ENCODE data around the gene EPB41L4B. TPM values are rescaled to one million over a fixed set of nuclear protein-coding genes. Genes with fewer than 3 reads are reported as not detected.

Gene EPB41L4B
- total RNA-seq, 1 donor from 2014 or later = 5.5 TPM

DNA sequence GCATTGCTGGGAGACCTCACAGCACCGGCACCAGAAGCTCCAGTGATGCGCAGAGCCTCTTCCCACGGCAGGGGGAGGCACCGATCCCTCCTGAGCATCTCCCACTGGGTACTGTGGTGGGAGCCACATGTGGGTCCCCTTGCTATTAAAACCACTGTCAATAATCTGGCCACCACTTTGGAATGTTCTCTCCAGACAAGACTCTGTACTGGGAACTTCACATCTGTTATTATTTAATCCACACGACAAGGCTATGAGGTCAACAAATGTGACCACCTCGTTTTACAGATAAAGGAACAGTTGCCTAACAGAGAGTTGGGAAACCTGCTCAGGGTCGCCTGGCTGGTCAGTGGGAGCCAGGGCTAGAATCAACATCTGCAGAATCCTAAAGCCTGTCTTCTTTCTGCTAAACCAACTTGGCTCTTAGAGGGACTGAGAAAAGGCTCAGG, 72.7 kb downstream of the EPB41L4B start:
- Mint-ChIP-seq H3K36me3 (peaks cover 4% of the 10 kb centered on the region), H3K27me3 (ENCODE audit: low read depth) (no peaks in the 10 kb centered on the region), H3K9me3 (no peaks in the 10 kb centered on the region), H3K4me3 (no peak overlapping the region), H3K27ac (no peak overlapping the region), H3K4me1 (peaks cover 1% of the 10 kb centered on the region)
- no peak for TF ChIP-seq CTCF (IDR thresholded peaks at IDR 0.05; ENCODE audit: unreplicated experiment)
- no peak for DNase-seq (ENCODE audit: low spot score in 2 of 2, unreplicated experiment in 2 of 2)

DNA sequence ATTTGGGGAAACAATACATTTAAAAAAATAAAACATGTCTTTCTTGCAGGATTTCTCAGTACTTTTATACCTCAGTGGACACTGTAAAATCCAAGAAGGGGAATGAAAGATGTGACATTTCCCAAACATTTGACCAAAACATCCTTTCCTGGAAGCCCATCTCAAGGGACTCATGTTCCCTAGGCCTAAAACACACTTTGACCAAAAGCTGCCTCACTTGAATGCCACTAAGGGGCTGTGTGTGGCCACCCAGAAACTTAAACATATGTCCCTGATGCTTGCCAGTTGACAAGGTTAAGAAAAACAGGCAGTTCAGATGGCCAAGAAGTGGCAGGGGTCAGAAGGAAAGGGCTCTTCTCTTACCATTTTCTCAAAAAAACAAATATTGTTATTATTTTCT, 73.6 kb downstream of the EPB41L4B start:
- no peak for TF ChIP-seq CTCF (IDR thresholded peaks at IDR 0.05; ENCODE audit: unreplicated experiment)
- no peak overlapping the region for H3K4me3 Mint-ChIP-seq
- DNase-seq (ENCODE audit: low spot score in 2 of 2, unreplicated experiment in 2 of 2) = no peak
- H3K27ac Mint-ChIP-seq = no peak overlapping the region
- peaks cover 1% of the 10 kb centered on the region for H3K4me1 Mint-ChIP-seq
- no peaks in the 10 kb centered on the region for H3K9me3 Mint-ChIP-seq
- no peaks in the 10 kb centered on the region for H3K27me3 Mint-ChIP-seq (ENCODE audit: low read depth)
- H3K36me3 Mint-ChIP-seq = no peaks in the 10 kb centered on the region

DNA sequence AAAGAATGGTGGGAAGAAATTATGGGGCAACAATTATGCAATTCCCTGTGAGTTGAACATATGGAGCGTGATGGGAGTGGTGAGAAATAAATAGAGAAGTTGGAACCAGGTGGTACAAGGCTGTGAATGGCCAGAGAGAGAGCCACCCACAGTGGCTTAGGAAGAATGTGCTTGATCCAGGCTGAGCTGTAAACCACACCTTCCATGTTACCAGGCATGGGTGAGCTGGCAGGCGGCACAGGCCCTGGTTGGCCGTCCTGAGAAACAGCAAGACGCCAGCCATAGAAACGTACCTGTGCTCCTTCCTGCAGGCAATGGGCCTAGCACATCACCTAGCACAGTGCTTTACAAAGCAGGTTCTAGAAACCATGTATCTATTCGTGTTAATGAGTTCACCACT, 74.3 kb downstream of the EPB41L4B start:
- Mint-ChIP-seq H3K4me3 (no peak overlapping the region), H3K27ac (no peak overlapping the region), H3K4me1 (peaks cover 1% of the 10 kb centered on the region), H3K9me3 (no peaks in the 10 kb centered on the region), H3K27me3 (ENCODE audit: low read depth) (no peaks in the 10 kb centered on the region), H3K36me3 (no peaks in the 10 kb centered on the region)
- no peak for DNase-seq (ENCODE audit: low spot score in 2 of 2, unreplicated experiment in 2 of 2)
- no peak for TF ChIP-seq CTCF (IDR thresholded peaks at IDR 0.05; ENCODE audit: unreplicated experiment)

GRCh38 chr9:109245310-109245897, 75.5 kb downstream of the EPB41L4B start:
- H3K27me3 Mint-ChIP-seq (ENCODE audit: low read depth) = no peaks in the 10 kb centered on the region
- H3K4me1 Mint-ChIP-seq = peaks cover 1% of the 10 kb centered on the region
- H3K9me3 Mint-ChIP-seq = no peaks in the 10 kb centered on the region
- DNase-seq (ENCODE audit: low spot score in 2 of 2, unreplicated experiment in 2 of 2) = no peak
- H3K36me3 Mint-ChIP-seq = no peaks in the 10 kb centered on the region
- no peak for TF ChIP-seq CTCF (IDR thresholded peaks at IDR 0.05; ENCODE audit: unreplicated experiment)
- H3K4me3 Mint-ChIP-seq = no peak overlapping the region
- H3K27ac Mint-ChIP-seq = no peak overlapping the region

GRCh38 chr9:109244179-109245132, 76.4 kb downstream of the EPB41L4B start:
- Mint-ChIP-seq H3K27ac (no peak overlapping the region), H3K27me3 (ENCODE audit: low read depth) (no peaks in the 10 kb centered on the region), H3K4me1 (peaks cover 1% of the 10 kb centered on the region), H3K36me3 (peaks cover 5% of the 10 kb centered on the region), H3K4me3 (no peak overlapping the region), H3K9me3 (peaks cover under 1% of the 10 kb centered on the region)
- peak; percentile 88 for TF ChIP-seq CTCF (IDR thresholded peaks at IDR 0.05; ENCODE audit: unreplicated experiment)
- peak; percentile 42 to 79 for DNase-seq (ENCODE audit: low spot score in 2 of 2, unreplicated experiment in 2 of 2)

All from mesothelial cell of epicardium (in vitro differentiated cells).